Measurements from ENCODE around the gene PES1.
A peak's percentile ranks its signal among the peaks of the same experiment; 100 is the strongest.
"Not testable (repeated sequence)": the region's sequence is repeated elsewhere in the genome, so short reads cannot be mapped to it uniquely, and the experiment has no call there.

The PES1 gene

DNA sequence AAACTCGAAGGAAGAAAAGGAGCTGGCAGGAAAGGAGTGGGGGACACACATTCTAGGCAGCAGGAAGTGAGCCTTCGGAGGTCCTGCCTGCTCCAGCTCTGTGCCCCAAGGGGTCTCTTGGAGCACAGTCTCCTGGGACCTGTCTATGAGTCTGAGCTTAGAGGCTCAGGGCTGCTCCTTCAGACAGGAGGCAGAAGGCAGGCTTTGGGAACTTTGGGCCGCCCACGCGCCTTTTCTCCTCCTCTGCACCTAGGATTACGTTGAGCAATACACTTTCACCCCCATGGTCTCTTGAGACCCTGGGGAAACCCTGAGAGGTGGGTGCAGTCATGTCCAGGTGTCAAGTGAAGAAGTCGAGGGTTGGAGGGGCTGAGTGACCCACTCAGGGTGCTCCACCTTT, 16.2 kb upstream of the PES1 start:
- no peak for DNase-seq

DNA sequence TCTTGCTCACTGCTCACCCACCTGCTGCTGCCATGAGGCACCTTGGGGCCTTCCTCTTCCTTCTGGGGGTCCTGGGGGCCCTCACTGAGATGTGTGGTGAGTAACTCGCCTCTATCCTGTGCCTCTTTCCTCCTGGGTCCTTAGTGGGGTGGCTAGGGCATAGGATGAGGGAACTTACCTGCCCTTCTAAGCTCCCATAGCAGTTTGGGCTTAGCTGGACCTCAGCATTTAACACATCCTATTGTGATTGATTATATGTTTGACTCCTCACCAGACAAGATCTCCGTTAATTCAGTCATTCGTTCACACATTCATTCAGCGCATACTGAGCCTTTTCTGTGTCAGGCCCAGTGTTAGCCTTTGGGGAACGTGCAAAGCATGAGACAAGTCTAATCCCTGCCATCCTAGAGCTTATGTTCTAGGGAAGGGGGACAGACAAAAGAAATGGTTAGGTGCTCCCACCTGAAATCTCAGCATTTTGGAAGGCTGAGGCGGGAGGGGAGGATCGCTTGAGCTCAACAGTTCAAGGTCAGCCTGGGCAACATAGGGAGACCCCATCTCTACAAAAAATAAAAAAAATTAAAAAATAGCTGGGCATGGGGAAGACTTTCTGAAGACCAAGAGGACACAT, 15.7 kb upstream of the PES1 start:
- no peak for DNase-seq

DNA sequence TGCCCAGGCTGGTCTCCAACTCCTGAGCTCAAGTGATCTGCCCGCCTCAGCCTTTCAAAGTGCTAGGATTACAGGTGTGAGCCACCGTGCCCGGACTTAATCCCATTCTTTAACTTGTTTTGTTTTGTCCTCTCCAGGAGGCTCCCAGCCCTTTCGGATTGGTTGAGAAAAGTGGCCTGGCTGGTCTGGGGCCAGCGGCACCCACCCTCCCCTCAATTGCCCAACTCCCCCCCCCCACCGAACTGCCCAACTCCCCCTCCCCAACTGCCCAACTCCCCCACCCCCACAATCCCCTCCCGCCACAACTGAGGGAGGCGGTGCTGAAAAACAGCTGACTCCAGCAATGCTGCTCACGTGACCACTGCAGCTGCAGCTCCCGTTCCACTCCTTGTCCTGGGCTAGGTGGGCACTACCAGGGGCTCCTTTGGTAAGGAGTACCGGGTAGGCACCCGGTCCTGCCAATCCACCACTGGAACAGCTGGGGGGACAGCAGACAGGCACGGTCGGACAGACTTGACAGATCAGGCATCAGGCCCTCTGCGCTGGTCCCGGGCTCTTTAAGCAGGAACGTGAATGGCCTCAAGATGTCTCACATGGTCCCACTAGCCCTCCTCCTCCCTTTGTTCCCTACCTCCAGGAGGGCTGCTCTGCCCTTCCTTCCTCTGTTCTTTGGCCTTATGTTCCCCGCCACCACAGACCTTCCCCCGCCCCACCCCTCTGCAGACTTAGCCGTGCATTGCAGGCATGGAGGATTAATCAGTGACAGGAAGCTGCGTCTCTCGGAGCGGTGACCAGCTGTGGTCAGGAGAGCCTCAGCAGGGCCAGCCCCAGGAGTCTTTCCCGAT, 15.0 kb upstream of the PES1 start, which contains the start of gene TCN2:
TSS of gene TCN2 (plus strand) at position 720 of the 845 bp plus-strand sequence. CDS start 158 bp downstream, outside the sequence.
- DNase-seq = peak; percentile 24 to 68

DNA sequence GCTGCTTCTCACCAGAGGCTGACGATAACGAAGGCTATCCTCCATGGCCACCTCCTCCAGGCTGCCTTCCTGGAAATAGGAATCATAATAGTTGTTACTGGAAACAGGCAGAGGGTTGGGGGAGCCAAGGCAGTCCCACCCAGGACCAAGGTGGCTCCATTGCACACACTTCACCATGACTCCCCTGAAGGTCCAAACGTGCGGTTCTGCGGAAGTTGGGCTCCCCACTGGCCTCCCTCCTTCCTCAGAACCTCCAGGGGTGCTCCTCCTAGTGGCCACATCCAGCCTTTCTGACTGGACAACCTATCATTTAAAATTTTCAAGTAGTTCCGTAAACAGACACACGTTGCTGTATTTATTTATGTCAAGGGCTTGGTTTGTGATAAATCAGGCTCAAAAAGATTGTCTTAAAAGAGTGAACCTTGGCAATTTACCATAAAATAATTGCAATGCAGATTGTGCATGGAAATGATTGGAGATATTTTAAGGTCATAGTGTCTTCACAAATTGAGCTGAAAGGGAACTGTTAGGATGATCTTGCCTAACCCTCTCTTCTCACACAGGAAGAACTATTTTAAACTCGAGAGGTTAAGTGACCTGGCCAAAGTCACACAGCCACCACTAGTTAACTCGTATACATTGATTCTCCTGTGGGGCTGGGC, 13.9 kb upstream of the PES1 start:
- peak in 1 of 2 experiments; percentile 17 for DNase-seq

DNA sequence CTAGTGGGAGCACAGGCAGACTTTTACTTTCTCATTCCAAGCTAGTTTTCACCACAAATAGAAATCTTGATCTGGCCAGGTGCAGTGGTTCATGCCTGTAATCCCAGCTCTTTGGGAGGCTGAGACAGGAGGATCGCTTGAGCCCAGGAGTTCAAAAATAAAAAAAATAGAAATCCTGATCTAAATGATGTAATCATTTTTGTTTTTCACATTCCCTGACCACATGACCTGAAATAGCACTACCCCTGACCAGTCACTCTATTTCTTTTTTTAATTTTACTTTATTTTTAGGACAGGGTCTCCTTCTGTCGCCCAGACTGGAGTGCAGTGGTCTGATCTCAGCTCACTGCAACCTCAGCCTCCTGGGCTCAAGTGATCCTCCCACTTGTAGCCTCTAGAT, 13.0 kb upstream of the PES1 start:
- no peak for DNase-seq

DNA sequence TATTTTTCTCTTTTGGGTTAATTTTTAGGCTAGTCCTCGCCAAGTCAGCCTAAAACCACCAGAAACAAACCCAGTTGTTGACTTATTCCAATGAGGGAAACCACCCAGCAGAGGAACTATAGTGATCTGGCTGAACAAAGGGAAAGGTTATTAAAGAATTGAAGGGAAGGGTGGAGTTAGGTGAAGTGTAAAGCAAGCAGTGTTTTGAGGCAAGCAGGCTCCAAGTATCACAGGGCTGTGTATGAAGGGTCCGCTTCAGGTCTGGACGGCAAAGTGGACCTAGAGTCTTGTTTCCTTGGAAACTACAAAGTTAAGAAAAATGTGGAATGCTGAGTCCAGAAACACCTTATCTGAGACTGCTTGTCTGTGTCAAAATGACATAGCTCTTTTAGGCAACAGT, 12.1 kb upstream of the PES1 start:
- no peak for DNase-seq

DNA sequence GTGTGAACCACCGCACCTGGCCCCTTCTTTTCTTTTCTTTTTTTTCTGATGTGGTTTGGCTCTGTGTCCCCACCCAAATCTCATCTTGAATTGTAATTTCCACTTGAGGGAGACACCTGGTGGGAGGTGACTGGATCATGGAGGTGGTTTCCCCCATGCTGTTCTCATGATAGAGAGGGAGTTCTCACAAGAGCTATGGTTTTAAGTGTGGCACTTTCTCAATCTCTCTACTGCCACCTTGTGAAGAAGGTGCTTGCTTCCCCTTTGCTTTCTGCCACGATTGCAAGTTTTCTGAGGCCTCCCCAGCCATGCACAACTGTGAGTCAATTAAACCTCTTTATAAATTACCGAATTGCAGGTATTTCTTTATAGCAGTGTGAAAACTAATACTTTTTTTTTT, 10.3 kb upstream of the PES1 start:
- no peak for DNase-seq

DNA sequence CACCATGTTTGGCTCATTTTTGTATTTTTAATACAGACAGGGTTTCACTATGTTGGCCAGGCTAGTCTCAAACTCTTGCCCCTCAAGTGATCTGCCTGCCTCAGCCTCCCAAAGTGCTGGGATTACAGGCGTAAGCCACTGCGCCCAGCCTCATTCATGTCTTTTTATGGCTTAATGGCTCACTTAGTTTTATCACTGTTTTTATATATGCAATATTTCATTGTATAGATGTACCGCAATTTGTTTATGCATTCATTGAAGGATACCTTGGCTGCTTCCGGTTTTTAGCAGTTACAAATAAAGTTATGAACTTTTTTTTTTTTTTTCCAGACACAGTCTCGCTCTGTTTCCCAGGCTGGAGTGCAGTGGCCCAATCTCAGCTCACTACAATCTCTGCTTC, 9.8 kb upstream of the PES1 start:
- DNase-seq = no peak

DNA sequence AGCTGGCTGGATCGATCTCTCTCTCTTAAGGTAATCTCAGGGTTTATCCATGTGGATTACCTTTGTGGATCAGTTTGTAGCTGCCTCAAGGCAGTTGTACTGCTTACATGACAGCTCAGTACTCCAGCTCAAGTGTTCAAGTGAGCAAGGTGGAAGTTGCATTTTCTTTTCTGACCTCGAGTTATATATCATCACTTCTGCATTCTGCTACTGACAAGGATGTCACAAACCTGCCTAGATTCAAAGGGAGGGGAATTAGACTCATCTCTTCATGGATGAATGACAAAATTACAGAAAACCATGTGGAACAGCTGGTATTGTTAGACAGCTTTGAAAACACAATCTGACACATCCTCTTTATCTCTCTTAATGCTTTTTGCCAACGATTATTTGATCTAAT, 9.2 kb upstream of the PES1 start:
- DNase-seq = no peak

DNA sequence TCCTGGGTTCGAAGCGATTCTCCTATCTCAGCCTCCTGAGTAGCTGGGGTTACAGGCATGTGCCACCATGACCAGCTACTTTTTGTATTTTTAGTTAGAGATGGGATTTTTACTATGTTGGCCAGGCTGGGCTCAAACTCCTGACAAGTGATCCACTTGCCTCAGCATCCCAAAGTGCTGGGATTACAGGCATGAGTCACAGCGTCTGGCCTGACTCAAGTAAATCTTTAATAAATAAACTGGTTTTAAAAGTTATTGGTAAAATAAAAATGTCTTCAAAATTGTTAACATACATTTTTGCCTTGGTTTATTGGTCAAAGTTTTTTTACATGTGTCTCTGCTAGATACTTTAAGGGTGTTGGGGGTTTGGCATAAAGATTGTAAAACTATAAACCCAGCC, 7.3 kb upstream of the PES1 start:
- DNase-seq = no peak

DNA sequence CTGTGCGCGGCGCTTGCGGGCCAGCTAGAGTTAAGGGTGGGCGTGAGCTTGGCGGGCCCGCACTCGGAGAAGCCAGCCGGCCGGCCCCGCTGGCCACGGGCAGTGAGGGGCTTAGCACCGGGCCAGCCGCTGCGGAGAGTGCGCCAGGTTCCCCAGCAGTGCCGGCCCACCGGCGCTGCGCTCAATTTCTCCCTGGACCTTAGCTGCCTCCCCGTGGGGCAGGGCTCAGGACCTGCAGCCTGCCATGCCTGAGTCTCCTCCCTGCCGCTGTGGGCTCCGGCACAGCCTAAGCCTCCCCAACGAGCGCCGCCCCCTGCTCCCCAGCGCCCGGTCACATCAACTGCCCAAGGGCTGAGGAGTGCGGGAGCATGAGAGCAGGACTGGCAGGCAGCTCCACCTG, 5.2 kb upstream of the PES1 start:
- DNase-seq = no peak

DNA sequence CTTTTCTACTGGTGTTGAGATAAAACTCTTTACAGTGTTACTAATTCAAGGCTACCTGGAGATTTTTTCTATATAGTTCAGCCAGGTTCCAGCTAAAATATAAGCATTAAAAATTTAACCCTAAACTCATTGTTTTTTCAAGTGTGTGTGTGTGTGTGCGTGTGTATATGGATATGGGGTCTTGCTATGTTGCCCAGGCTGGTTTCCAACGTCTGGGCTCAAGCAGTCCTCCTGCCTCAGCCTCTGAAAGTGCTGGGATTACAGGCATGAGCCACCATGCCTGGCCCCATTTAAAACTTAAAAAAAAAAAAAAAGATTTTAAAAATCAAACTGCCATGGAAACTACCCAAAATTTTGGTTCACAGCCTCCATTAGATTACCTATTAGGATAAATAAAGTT, 4.5 kb upstream of the PES1 start:
- no peak for DNase-seq

DNA sequence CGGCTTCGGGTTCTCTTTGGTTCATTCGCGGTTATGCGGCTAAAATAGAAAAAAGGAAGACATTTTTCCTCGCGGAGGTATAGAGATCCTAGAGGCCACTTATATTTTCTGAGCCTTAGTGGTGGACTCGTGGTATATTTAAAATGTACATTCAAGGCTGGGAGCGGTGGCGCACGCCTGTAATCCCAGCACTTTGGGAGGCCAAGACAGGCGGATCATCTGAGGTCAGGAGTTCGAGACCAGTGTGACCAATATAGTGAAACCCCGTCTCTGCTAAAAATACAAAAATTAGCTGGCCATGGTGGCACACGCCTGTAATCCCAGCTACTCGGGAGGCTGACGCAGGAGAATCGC, 627 bp upstream of the PES1 start:
- DNase-seq = not testable (repeated sequence)

DNA sequence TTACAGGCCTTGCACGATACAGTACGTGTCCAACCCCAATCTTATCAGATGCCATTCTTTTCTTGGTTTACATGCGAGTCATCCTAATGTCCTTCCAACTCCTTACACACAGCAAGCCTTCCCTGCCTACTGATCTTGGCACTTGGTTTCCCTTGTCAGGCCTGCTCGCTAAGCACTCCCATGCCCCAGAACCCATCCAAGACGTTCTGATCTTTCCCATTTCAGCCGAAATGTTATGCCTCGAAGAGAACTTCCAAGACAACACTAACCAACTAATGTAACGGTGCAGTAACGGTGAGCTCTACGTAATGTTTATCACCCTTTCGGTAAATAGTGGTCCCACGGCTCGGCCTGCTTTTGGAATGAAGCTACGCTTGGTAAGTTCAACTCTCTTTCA, 521 bp downstream of the PES1 start:
- DNase-seq = no peak

DNA sequence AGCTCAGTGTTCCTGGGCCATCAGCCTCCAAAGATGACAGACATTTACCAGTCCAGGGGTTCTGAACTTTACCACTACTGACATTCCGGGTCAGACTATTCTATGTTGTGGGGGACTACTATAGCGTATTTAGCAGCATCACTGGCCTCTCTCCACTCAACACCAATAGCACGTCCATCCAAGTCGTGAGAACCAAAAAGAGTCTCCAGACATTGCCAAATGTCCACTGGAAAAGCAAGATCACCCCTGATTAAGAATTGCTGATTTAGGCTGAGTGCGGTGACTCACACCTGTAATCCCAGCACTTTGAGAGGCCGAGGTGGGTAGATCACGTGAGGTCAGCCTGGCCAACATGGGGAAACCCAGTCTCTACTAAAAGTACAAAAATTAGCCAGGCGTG, 5.3 kb downstream of the PES1 start:
- no peak for DNase-seq

DNA sequence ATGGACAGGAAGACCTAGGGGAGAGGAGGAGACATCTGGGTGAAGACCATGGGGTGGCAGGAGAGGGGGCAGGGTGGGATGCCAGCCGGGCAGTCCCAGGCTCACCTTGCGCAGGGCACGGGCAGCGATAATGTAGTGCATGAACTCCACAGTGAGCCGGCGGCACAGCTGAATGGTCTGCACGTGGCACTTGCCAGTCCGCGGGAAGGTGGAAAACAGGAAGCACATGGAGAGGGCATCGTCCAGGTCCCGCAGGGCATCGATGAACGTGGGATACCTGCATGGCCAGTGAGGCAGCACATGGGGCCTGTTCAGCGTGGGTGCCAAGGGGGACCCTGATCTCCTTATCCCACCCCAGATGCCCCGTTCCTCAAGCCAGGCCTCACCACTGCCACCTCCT, 7.3 kb downstream of the PES1 start:
- DNase-seq = no peak

DNA sequence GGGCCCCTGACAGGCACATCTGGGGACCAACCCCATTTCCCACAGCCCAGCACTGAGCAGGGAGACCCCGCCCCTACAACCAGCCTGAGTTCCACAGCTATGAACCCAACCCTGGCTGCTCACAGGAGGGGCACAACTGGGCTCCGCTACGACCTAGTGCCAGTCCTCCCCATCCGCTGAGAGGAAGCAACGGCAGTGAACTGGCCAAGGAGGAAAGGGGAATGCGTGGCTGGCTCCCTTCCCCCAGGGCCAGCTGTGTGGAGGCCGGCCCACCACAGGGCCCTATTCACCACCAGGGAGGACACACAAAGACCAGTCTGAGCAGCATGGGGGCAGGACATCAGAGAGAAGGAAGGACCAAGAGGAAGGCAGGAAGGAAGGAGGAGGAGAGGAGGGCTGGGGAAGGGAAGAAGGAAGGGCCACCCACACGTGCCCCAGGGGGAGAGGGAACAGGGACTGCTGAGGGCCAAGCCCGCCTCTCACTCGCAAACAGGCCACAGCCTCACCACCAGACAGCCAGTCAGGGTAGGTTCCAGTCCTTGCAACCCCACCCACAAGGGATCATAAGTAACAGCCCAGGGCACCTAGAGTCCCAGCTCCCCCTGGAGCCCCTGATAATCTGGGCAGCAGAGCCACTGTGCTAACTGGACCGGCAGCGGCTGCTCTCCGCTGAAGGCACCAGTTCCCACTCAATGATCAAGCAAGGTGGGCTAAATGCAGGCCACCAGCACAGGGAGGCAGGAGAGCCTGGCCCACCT, 8.7 kb downstream of the PES1 start:
- no peak for DNase-seq

DNA sequence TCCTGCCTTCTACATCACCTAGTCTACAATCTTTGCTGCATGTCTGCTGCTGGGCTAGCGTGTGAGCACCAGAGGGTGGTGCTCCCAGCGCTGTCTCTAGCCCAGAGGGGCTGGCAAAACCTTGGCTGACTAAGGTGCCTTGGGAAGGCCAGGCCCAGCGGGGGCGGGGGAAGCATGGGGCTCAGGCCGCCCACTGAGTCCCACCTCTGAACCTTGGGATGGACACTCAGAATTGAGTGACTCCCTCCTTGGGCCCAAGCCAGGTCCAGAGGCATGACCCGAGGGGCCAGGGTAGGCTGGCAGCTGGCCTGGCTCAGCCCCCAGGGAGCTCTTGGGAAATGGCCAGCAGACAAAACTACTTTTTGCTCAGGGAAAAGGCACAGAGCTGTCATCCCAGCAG, 9.7 kb downstream of the PES1 start:
- DNase-seq = no peak

DNA sequence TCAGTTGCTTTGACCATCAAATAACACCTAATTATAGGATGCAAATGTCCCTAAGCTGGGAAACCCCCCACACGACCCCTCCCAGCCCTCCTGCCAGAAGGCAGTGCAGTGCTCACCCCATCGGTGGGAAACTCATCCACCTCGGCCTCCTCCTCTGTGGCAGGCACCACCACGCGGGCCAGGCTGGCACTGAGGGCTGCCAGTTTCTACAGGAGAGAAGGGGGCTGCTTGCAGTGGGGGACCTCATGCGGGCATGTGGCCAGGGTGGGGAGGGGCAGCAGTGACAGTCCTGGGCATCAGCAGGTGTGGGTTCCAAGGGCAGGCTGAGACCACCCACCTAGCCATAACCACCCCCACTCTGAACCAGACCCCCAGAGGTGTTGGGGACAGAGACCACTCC, 10.8 kb downstream of the PES1 start:
- no peak for DNase-seq

DNA sequence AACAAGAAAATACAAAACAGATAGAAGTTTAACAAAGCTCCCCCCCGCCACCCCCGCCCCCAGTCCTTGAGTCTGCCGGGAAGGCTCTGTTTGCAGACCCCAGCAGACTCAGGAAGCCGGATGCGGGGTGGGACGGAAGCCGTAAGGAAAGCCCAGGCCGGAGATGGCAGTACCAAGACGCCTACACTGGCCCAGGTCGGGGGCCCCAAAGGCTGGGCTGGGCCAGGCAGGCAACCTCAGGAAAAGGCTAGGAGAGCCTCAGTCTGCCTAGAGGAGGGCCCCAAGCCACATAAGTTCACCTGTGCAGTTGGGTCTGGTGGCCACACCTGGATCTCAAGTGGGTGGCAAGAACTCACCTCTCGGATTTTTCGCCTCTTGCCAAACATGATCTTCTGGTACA, 13.2 kb downstream of the PES1 start:
- DNase-seq = no peak

DNA sequence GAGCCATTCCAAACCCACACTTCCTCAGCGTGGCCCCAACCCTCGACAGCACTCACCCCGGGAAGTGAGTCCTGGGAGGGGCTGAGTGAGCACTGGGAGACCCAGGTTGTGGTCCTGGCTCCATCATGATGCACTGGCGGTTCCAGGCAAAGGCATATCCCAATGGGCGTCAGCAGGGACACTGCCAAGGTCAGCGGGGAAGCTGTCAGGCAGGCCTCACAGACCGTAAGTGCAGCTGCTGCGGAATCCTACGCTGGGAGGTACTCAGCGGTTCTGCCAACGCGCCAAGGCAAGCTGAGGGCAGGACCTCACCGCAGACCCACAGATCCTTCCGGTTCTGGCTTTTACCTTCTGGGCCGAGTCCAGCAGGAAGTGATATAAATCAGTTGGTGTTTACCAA, 15.9 kb downstream of the PES1 start:
- DNase-seq = no peak

DNA sequence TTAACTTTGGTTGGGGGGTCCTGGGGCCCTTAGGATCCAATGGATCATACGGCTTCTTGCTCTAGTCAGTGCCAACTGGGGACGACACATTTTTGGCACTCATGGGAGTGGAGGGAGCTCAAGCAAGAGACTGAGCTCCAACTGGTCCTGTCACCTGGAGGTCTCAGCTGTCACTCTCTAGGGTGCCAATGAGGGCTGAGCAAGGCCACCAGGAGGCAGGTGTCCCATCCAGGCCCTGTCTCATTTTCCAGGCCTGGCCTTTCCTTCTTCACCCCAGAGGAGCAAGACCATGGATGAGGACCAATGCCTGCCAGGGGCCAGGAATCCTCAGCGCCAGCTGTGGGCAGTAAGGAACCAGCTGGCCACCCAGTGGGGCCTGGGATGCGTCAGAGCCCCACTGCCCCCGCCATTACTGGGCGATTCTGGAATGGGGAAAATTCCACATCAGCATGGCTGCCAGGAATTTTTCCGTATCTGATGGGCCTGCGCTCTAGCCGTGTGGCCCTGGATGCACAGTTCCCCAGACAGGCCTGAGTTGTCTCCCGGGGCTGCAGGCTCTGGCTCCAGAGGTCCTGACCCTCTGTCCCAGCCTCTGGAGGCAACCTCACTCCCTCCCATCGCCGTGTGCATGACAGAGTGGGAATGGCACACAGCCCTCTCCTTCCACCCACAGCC, 16.6 kb downstream of the PES1 start:
- DNase-seq = peak; percentile 7 to 23

Data from NCI-H1930 (cell line).